ENCODE results near the gene RALGPS2. TPM values are rescaled to one million over a fixed set of nuclear protein-coding genes. Genes with fewer than 3 reads are reported as not detected.
"Not testable (repeated sequence)": the region's sequence is repeated elsewhere in the genome, so short reads cannot be mapped to it uniquely, and the experiment has no call there.

Gene RALGPS2
- total RNA-seq, 1 donor from 2014 or later = 78.7 TPM

DNA sequence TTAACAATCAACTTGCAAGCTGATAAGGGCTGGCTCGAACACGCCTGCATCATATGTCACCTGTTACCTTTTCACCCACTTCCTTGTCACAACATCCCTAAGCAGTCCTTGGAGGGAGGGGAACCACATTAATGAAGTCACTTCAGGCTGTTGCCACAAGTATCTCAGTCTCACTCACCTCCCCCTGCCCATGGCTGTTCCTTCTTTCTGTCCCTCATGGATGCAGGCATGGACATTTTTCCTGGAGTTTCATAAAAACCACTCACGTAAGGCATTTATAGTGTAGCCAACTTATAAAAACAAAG lies 222.6 kb downstream of the RALGPS2 start:
- TF ChIP-seq EZH2phosphoT487 (IDR thresholded peaks at IDR 0.05) = no peak
- no peak for TF ChIP-seq EZH2 (IDR thresholded peaks at IDR 0.05)
- TF ChIP-seq, protein P1, sequence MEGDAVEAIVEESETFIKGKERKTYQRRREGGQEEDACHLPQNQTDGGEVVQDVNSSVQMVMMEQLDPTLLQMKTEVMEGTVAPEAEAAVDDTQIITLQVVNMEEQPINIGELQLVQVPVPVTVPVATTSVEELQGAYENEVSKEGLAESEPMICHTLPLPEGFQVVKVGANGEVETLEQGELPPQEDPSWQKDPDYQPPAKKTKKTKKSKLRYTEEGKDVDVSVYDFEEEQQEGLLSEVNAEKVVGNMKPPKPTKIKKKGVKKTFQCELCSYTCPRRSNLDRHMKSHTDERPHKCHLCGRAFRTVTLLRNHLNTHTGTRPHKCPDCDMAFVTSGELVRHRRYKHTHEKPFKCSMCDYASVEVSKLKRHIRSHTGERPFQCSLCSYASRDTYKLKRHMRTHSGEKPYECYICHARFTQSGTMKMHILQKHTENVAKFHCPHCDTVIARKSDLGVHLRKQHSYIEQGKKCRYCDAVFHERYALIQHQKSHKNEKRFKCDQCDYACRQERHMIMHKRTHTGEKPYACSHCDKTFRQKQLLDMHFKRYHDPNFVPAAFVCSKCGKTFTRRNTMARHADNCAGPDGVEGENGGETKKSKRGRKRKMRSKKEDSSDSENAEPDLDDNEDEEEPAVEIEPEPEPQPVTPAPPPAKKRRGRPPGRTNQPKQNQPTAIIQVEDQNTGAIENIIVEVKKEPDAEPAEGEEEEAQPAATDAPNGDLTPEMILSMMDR (IDR thresholded peaks at IDR 0.05) = no peak
- Histone ChIP-seq H4K20me1 (ENCODE audit: low read depth) (no peaks in the 10 kb centered on the region), H3K27me3 (no peaks in the 10 kb centered on the region), H3K4me1 (peaks cover 7% of the 10 kb centered on the region), H2AFZ (replicated peaks) (no peak overlapping the region), H3K9ac (no peak overlapping the region), H3K27ac (no peak overlapping the region), H3K4me2 (no peak overlapping the region), H3K4me3 (no peak overlapping the region), H3F3A (ENCODE audit: low read depth) (no peaks in the 10 kb centered on the region), H3K36me3 (no peaks in the 10 kb centered on the region), H3K9me3 (ENCODE audit: low read depth) (no peaks in the 10 kb centered on the region), H3K79me2 (ENCODE audit: low read depth) (no peaks in the 10 kb centered on the region)
- Mint-ChIP-seq H3K4me3 (no peak overlapping the region), H3K36me3 (no peaks in the 10 kb centered on the region), H3K27ac (no peak overlapping the region), H3K4me1 (peaks cover 5% of the 10 kb centered on the region), H3K9me3 (no peaks in the 10 kb centered on the region), H3K27me3 (ENCODE audit: insufficient read depth, low read depth) (peaks cover 2% of the 10 kb centered on the region)
- DNase-seq (ENCODE audit: low spot score) = no peak

DNA sequence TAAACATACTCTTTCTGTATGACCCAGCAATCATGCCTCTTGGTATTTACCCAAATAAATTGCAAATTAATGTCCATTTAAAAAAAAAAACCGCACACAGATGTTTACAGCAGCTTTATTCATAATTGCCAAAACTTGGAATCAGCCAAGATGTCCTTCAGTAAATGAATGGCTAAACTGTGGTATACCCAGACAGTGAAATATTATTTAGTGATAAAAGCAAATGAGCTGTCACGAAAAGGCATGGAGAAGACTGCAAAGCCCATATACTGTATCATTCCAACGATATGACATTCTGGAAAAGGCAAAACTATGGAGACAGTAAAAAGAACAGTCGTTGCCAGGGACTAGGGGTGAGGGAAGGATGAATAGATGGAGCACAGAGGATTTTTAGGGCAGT lies 223.6 kb downstream of the RALGPS2 start:
- peaks cover 2% of the 10 kb centered on the region for H3K4me1 Mint-ChIP-seq
- peaks cover 7% of the 10 kb centered on the region for H3K4me1 ChIP-seq
- no peaks in the 10 kb centered on the region for H4K20me1 ChIP-seq (ENCODE audit: low read depth)
- DNase-seq (ENCODE audit: low spot score) = no peak
- H3K27me3 Mint-ChIP-seq (ENCODE audit: insufficient read depth, low read depth) = peaks cover 2% of the 10 kb centered on the region
- no peaks in the 10 kb centered on the region for H3K79me2 ChIP-seq (ENCODE audit: low read depth)
- no peak overlapping the region for H2AFZ ChIP-seq (replicated peaks)
- no peak overlapping the region for H3K4me3 ChIP-seq
- H3K9me3 Mint-ChIP-seq = no peaks in the 10 kb centered on the region
- H3F3A ChIP-seq (ENCODE audit: low read depth) = no peaks in the 10 kb centered on the region
- H3K4me3 Mint-ChIP-seq = no peak overlapping the region
- H3K4me2 ChIP-seq = no peak overlapping the region
- TF ChIP-seq, protein P1 (IDR thresholded peaks at IDR 0.05) = no peak
- no peak for TF ChIP-seq EZH2 (IDR thresholded peaks at IDR 0.05)
- TF ChIP-seq EZH2phosphoT487 (IDR thresholded peaks at IDR 0.05) = no peak
- no peaks in the 10 kb centered on the region for H3K36me3 ChIP-seq
- H3K9ac ChIP-seq = no peak overlapping the region
- H3K27ac Mint-ChIP-seq = no peak overlapping the region
- H3K27me3 ChIP-seq = no peaks in the 10 kb centered on the region
- H3K36me3 Mint-ChIP-seq = no peaks in the 10 kb centered on the region
- H3K27ac ChIP-seq = no peak overlapping the region
- H3K9me3 ChIP-seq (ENCODE audit: low read depth) = no peaks in the 10 kb centered on the region

GRCh38 chr1:178949866-178950265 lies 224.8 kb downstream of the RALGPS2 start:
- not testable (repeated sequence) for H2AFZ ChIP-seq (replicated peaks); H3K36me3 ChIP-seq; H3K4me1 ChIP-seq; H3K4me3 ChIP-seq; H3K36me3 Mint-ChIP-seq; H3K4me2 ChIP-seq; DNase-seq (ENCODE audit: low spot score); H3K4me1 Mint-ChIP-seq; H3K9me3 Mint-ChIP-seq; H3K27me3 ChIP-seq; H4K20me1 ChIP-seq (ENCODE audit: low read depth); H3K27me3 Mint-ChIP-seq (ENCODE audit: insufficient read depth, low read depth); H3K9me3 ChIP-seq (ENCODE audit: low read depth); H3K4me3 Mint-ChIP-seq; H3K79me2 ChIP-seq (ENCODE audit: low read depth); H3K27ac ChIP-seq; H3K9ac ChIP-seq; H3F3A ChIP-seq (ENCODE audit: low read depth); H3K27ac Mint-ChIP-seq

GRCh38 chr1:178951600-178951999 lies 226.6 kb downstream of the RALGPS2 start:
- Mint-ChIP-seq H3K4me1 (peaks cover 2% of the 10 kb centered on the region), H3K27me3 (ENCODE audit: insufficient read depth, low read depth) (peaks cover 4% of the 10 kb centered on the region), H3K27ac (no peak overlapping the region), H3K36me3 (no peaks in the 10 kb centered on the region), H3K9me3 (no peaks in the 10 kb centered on the region), H3K4me3 (no peak overlapping the region)
- TF ChIP-seq EZH2phosphoT487 (IDR thresholded peaks at IDR 0.05) = no peak
- TF ChIP-seq, protein P1 (IDR thresholded peaks at IDR 0.05) = no peak
- no peak for TF ChIP-seq EZH2 (IDR thresholded peaks at IDR 0.05)
- Histone ChIP-seq H3K27ac (no peak overlapping the region), H3K36me3 (no peaks in the 10 kb centered on the region), H3K79me2 (ENCODE audit: low read depth) (no peaks in the 10 kb centered on the region), H3K9ac (no peak overlapping the region), H3F3A (ENCODE audit: low read depth) (no peaks in the 10 kb centered on the region), H3K4me3 (no peak overlapping the region), H3K9me3 (ENCODE audit: low read depth) (no peaks in the 10 kb centered on the region), H4K20me1 (ENCODE audit: low read depth) (no peaks in the 10 kb centered on the region), H2AFZ (replicated peaks) (no peak overlapping the region), H3K27me3 (no peaks in the 10 kb centered on the region), H3K4me1 (no peaks in the 10 kb centered on the region), H3K4me2 (no peak overlapping the region)
- DNase-seq (ENCODE audit: low spot score) = no peak

Measured in neural progenitor cell (in vitro differentiated cells).